GM12801 (cell line): Measurements from ENCODE around the gene CUTC.

Source experiments
- TF ChIP-seq, protein P1 (sequence below): IDR thresholded peaks from one replicate; pipeline ENCODE4 v1.5.1; 2011; ENCODE audit warnings: control low read depth; ENCODE audit not compliant: insufficient read length; ENCODE audit errors: extremely low read depth

CUTC gene

DNA sequence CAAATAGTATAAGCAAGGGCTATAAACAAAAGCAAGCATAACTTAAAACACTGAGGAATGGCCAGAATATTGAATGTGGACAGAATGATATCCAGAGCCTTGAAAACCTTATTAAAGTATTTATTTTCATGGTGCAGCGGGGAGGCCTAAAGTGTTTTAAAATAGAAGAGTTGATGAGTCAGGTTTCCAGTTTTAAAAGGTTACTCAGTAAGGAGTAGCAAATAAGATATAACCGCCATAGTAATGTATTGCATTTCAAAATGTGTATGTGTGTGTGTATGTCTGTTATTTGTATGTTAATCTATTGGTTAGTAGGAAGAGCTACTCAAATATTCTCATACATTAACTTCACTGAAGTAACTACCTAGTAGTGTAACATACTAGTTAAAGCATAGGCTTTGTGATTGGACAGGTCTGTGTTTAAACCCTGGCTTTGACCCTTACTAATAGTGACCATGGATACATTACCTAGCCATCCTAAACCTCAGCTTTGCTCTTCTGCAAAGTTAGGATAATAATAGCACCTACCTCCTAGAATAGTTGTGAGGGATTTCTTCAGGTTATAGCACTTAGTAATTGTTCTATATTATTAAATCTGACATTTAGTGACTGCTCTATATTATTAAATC, 16.9 kb downstream of the CUTC start:
- TF ChIP-seq, protein P1, sequence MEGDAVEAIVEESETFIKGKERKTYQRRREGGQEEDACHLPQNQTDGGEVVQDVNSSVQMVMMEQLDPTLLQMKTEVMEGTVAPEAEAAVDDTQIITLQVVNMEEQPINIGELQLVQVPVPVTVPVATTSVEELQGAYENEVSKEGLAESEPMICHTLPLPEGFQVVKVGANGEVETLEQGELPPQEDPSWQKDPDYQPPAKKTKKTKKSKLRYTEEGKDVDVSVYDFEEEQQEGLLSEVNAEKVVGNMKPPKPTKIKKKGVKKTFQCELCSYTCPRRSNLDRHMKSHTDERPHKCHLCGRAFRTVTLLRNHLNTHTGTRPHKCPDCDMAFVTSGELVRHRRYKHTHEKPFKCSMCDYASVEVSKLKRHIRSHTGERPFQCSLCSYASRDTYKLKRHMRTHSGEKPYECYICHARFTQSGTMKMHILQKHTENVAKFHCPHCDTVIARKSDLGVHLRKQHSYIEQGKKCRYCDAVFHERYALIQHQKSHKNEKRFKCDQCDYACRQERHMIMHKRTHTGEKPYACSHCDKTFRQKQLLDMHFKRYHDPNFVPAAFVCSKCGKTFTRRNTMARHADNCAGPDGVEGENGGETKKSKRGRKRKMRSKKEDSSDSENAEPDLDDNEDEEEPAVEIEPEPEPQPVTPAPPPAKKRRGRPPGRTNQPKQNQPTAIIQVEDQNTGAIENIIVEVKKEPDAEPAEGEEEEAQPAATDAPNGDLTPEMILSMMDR: no peak

DNA sequence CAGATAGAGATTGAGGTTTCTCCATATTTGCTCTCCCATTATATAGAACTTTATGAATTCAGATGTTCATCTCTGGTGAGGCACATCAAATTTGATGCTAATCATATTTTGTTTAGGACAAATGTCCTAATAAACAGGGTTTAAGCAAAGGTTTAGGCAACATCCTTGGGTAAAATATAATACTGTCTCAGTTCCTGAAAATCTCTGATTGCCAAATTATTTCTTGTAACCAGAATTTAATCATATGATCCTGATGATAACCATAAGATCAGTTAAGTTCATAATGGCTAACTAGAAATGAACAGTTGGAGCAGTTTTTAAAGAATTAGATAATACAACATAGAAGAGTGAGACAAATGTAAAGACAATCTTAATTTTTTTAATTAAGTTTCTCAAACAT, 18.6 kb downstream of the CUTC start:
- TF ChIP-seq, protein P1: no peak

DNA sequence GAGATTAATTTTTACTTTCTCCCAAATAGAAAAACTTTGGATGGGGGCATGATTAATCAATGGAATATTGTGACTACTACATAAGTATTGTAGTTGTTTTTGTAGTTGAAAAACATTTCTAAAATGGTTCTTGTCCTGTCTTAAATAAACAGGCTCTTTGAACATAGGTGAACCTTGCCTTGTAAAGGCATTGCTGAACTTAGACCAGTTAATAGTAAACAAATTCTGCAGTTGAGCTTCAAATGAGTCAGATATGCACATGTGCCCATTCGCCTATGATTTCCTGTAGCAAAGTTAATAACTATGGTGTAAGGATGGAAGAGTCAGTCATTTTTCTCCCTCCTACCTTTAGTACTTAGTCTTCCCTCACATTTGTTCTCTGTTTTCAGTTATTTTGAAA, 22.6 kb downstream of the CUTC start:
- TF ChIP-seq, protein P1: no peak

DNA sequence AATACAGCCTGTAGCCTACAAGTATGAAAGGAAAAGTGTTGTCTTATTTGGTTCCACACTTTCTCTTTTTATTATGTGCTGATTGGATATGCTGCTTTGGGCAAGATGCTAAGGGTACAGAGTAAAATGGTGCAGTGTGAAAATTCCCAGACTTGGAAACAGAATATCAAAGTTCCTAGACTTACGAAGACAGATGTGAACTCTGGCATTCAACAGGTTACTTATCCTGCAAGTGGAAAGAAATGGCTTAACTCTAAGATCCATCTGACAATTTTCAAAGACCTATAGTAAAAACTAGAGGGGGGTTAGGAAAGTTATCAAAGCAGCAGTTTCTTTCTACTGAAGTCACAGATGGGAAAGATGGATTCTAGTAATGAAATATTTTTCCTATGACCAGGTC, 24.1 kb downstream of the CUTC start:
- TF ChIP-seq, protein P1: no peak

DNA sequence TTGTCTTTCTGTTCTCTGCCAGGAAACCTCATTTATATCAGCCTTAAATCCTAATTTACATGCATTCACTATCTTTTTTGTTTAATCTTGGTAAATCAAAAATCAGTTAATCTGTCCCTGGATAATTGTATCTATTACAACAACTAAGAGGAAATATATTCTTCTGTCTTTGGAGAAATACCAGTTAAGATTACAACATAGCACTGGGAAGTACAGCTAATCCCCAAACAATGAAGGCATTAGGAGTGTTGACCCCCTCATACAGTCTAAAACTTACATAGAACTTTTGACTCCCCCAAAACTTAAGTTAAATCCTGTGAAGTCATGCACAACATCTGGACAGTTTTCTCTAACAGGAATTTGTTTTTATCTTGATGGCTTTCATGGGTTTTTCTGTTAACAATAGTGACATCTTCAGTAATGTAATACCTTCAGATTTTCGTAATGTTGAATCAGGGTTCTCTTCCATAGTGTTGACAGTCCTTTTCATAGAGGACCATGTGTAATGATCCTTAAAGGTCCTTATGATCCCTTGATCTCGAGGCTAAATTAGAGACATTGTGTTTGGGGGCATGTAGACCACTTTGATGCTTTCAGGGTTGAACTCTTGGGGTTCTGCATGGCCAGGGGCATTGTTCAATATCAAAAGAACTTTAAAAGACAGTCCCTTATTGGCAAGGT, 26.3 kb downstream of the CUTC start:
- TF ChIP-seq, protein P1: no peak

DNA sequence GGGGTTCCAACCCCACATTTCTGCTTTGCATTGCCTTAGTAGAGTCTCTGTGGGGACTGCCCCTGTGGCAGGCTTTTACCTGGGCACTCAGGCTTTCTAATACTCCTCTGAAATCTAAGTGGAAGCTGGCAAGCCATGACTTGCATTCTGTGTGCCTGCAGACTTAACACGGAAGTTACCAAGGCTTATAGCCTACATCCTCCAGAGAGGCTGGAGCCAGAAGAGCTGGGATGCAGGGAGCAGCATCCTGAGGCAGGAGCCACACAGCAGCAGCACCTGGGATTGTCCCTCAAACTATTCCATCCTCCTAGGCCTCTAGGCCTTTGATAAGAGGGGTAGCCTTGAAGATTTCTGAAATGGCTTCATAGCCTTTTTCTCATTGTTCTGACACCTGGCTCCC, 28.3 kb downstream of the CUTC start:
- TF ChIP-seq, protein P1: no peak

DNA sequence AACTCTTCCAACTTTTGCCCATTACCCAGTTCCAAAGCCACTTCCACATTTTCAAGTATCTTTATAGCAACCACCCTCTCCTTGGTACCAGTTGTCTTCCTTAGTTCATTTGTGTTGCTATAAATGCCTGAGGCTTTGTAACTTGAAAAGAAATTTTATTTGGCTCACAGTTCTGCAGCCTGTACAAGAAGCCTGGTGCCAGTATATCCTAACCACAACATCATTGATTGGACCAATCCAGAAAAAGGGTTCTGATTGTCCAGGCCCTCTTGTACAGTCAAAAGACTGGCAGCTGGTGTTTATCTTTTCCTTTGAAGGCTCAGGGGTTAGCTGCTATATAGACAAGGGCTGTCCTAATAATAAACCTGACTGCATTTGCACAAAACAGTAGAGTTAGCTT, 29.3 kb downstream of the CUTC start:
- TF ChIP-seq, protein P1: no peak
